Body of pancreas (tissue), 4 donors: ENCODE data around the gene CRKL.

Experiments used
- CTCF ChIP-seq, 7 experiments: fragments of 450-650 bp in 4 of 7; fragments of 200-600 bp in 3 of 7; sonication (generic) in 3 of 7; IDR thresholded peaks; one replicate each; pipeline ENCODE4 v1.5.1; 2016 to 2019; ENCODE audit warnings: antibody characterized with exemption in 7 of 7
- POLR2A ChIP-seq, 3 donors: fragments of 450-650 bp; IDR thresholded peaks; one replicate each; pipeline ENCODE4 v1.6.1; 2016; ENCODE audit warnings: antibody characterized with exemption in 3 of 3, mild to moderate bottlenecking in 2 of 3

DNA sequence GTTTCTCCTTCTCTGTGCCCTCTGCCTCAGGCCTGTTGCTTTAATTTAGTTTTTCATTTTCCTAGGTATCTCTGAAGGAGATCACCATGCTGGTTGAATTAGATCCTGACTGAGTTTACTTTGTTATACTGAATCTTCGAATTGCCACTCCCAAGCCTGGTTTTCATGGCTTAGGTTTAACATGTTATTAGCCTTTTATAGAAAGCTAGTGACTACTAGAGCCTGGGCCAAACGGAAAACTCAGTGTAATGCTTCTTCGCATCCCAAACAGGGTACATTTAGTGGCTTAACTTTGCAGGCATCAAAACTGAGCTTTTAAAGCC, 3.6 kb downstream of the CRKL start:
- no peak for TF ChIP-seq CTCF (IDR thresholded peaks at IDR 0.05)
- no peak for TF ChIP-seq POLR2A (IDR thresholded peaks at IDR 0.05)
